ENCODE data around the gene MAGEB4. TPM values are rescaled to one million over a fixed set of nuclear protein-coding genes. Genes with fewer than 3 reads are reported as not detected.

The MAGEB4 gene
- total RNA-seq, 1 experiment from 2014 or later: not detected

- H3K9ac ChIP-seq (ENCODE audit: low read length): peak overlapping the region; percentile 58
These were observed 40.7 kb downstream of the MAGEB4 start for GRCh38 chrX:30282527-30282926.

GRCh38 chrX:30283456-30284200 is 41.8 kb downstream of the MAGEB4 start:
- ChIA-PET CTCF (no interaction called here), POLR2A (ENCODE audit: unreplicated experiment) (no interaction called here)
- Histone ChIP-seq H3K36me3 (ENCODE audit: low read depth, low read length) (no peaks in the 10 kb centered on the region), H3F3A (ENCODE audit: low read length, unreplicated experiment) (peaks cover 5% of the 10 kb centered on the region), H3K9me2 (replicated peaks; ENCODE audit: low read length) (no peaks in the 10 kb centered on the region), H3K9me3 (ENCODE audit: low read length) (no peaks in the 10 kb centered on the region), H3K4me3 (ENCODE audit: low read length) (peak overlapping the region; percentile 41; the same call in 1 of the 2 replicates), H3K9ac (ENCODE audit: low read length) (peak overlapping the region; percentile 58), H3K27ac (ENCODE audit: low read length) (peak overlapping the region; percentile 95), H3K79me2 (ENCODE audit: low read length) (no peaks in the 10 kb centered on the region), H3K4me2 (ENCODE audit: low read length) (peak overlapping the region; percentile 74), H2AFZ (ENCODE audit: low read length) (no peak overlapping the region), H3K4me1 (ENCODE audit: insufficient read depth, low read length) (peaks cover 28% of the 10 kb centered on the region), H4K20me1 (ENCODE audit: low read length) (no peaks in the 10 kb centered on the region), H3K27me3 (ENCODE audit: low read length) (no peaks in the 10 kb centered on the region)
- no peak for TF ChIP-seq EZH2phosphoT487 (IDR thresholded peaks at IDR 0.05; ENCODE audit: borderline replicate concordance, low read length)
- ATAC-seq (peak; percentile 83), DNase-seq (peak; percentile 91)
- BruUV-seq (replicated peaks): TSS peak; percentile 54
- intact Hi-C loops (cut with micrococcal nuclease): no loop called here

More at GRCh38 chrX:30282527-30282926, 40.7 kb downstream of the MAGEB4 start:
- CTCF ChIA-PET: no interaction called here
- H4K20me1 ChIP-seq (ENCODE audit: low read length): no peaks in the 10 kb centered on the region
- H2AFZ ChIP-seq (ENCODE audit: low read length): no peak overlapping the region
- TF ChIP-seq CTCF (conservative IDR thresholded peaks at IDR 0.05; ENCODE audit: low read depth, low read length) (no peak), EZH2 (IDR thresholded peaks at IDR 0.05; ENCODE audit: low read length, unreplicated experiment) (no peak), EZH2phosphoT487 (IDR thresholded peaks at IDR 0.05; ENCODE audit: borderline replicate concordance, low read length) (no peak)
- peak overlapping the region; percentile 95 for H3K27ac ChIP-seq (ENCODE audit: low read length)
- H3K27me3 ChIP-seq (ENCODE audit: low read length): no peaks in the 10 kb centered on the region
- DNase-seq: peak; percentile 73
- no peaks in the 10 kb centered on the region for H3K9me2 ChIP-seq (replicated peaks; ENCODE audit: low read length)
- no peaks in the 10 kb centered on the region for H3K79me2 ChIP-seq (ENCODE audit: low read length)
- peak overlapping the region; percentile 74 for H3K4me2 ChIP-seq (ENCODE audit: low read length)
- H3K4me1 ChIP-seq (ENCODE audit: insufficient read depth, low read length): peaks cover 28% of the 10 kb centered on the region
- intact Hi-C loops (cut with micrococcal nuclease): no loop called here
- POLR2A ChIA-PET (ENCODE audit: unreplicated experiment): no interaction called here
- H3F3A ChIP-seq (ENCODE audit: low read length, unreplicated experiment): peaks cover 5% of the 10 kb centered on the region
- peak overlapping the region; percentile 41 for H3K4me3 ChIP-seq (ENCODE audit: low read length)
- BruUV-seq (replicated peaks): no TSS peak
- no peaks in the 10 kb centered on the region for H3K9me3 ChIP-seq (ENCODE audit: low read length)
- no peaks in the 10 kb centered on the region for H3K36me3 ChIP-seq (ENCODE audit: low read depth, low read length)
- ATAC-seq: peak; percentile 59

Other genes starting within 250 kb of the MAGEB4 start
- not detected in 2 replicates for gene MAGEB2, start 26.4 kb upstream of the MAGEB4 start, total RNA-seq (2014; rRNA removed)
- gene MAGEB3, start 11.3 kb upstream of the MAGEB4 start, total RNA-seq (2014; rRNA removed): not detected in 2 replicates
- gene MAGEB1, start 5.1 kb downstream of the MAGEB4 start, total RNA-seq (2014; rRNA removed): not detected in 2 replicates
- not detected in 2 replicates for gene NR0B1, start 67.4 kb downstream of the MAGEB4 start, total RNA-seq (2014; rRNA removed)